Small intestine (tissue), 7 donors: Measurements from ENCODE around the gene DCBLD1. TPM values are rescaled to one million over a fixed set of nuclear protein-coding genes. Genes with fewer than 3 reads are reported as not detected.

ENCODE experiments used
- DNase-seq, 2 donors: peaks; one replicate each; pipeline versions ENCODE4 v3.0.0 to v3.0.0-alpha.2; 2013
- FAIRE-seq: peaks from 2 replicates; lab custom pipeline; 2012; peaks lifted over from hg19 to GRCh38; lab: Jason Lieb, UNC
- H3K27ac ChIP-seq, 3 donors: one replicate each; pipeline ENCODE4 v1.5.1; 2013; ENCODE audit warnings: low read length in 2 of 3, mild to moderate bottlenecking in 2 of 3, control low read depth in 1 of 3, inconsistent platforms in 1 of 3, low read depth in 1 of 3, moderate library complexity in 1 of 3
- H3K27me3 ChIP-seq, 3 donors: one replicate each; pipeline ENCODE4 v1.6.1; 2013; ENCODE audit warnings: low read length in 3 of 3, inconsistent platforms in 1 of 3; ENCODE audit not compliant: control insufficient read depth in 3 of 3, insufficient read depth in 3 of 3
- H3K36me3 ChIP-seq, 3 donors: one replicate each; pipeline ENCODE4 v1.6.1; 2013; ENCODE audit warnings: low read length in 3 of 3, inconsistent platforms in 1 of 3, low read depth in 1 of 3, mild to moderate bottlenecking in 1 of 3, moderate library complexity in 1 of 3; ENCODE audit not compliant: control insufficient read depth in 3 of 3, insufficient read depth in 2 of 3
- H3K4me1 ChIP-seq, 3 donors: one replicate each; pipeline ENCODE4 v1.6.1; 2013; ENCODE audit warnings: low read length in 2 of 3, inconsistent platforms in 1 of 3, low read depth in 1 of 3, mild to moderate bottlenecking in 1 of 3, moderate library complexity in 1 of 3; ENCODE audit not compliant: control insufficient read depth in 3 of 3, insufficient read depth in 2 of 3
- H3K4me3 ChIP-seq, 3 donors: one replicate each; pipeline ENCODE4 v1.5.1; 2013; ENCODE audit warnings: low read length in 3 of 3, control low read depth in 1 of 3, inconsistent platforms in 1 of 3, low read depth in 1 of 3, mild to moderate bottlenecking in 1 of 3, moderate library complexity in 1 of 3
- H3K9me3 ChIP-seq, 2 donors: one replicate each; pipeline ENCODE4 v1.6.1; 2013; ENCODE audit warnings: low read depth in 1 of 2, low read length in 1 of 2; ENCODE audit not compliant: control insufficient read depth in 2 of 2, insufficient read depth in 1 of 2
- WGBS, 3 donors: extraction: QIAGEN DNeasy Blood & Tissue Kit; methylation state at CpG; one replicate each; pipeline ENCODE4 v1.1.7; 2013; 5-methylcytosine and 5-hydroxymethylcytosine counted together
- polyA plus RNA-seq, 4 donors: library from polyadenylated mRNA; stranded (reverse) in 3 of 4; unstranded in 1 of 4; fragments of 200-250 nt in 3 of 4; fragments of 120-200 nt in 1 of 4; gene quantifications; one replicate each; pipeline versions ENCODE4 v1.2.1 to v1.2.3, GENCODE V29; 2013
- donor health status: healthy with polysubstance abuse.
- donor health status: control.
- donor health status: control.
- donor health status: Bipolar disorder and iron deficiency.
- donor health status: healthy.

The DCBLD1 gene
- polyA plus RNA-seq, 4 donors = 4.9 to 23.4 (median 7.7) TPM

GRCh38 chr6:117553142-117553541, 70.7 kb downstream of the DCBLD1 start:
- DNase-seq (no peak), FAIRE-seq (no peak)
- 57 to 69% (median 65%) methylated on average over 3 of the region's 3 CpGs for WGBS, 3 donors
- Histone ChIP-seq H3K36me3 (peaks cover 0 to 2% (median 0%) of the 10 kb centered on the region in 3 donors), H3K9me3 (no peaks in the 10 kb centered on the region), H3K27ac (no peak overlapping the region), H3K4me3 (no peak overlapping the region), H3K27me3 (no peaks in the 10 kb centered on the region), H3K4me1 (peaks cover 0 to 2% (median 0%) of the 10 kb centered on the region in 3 donors)

DNA sequence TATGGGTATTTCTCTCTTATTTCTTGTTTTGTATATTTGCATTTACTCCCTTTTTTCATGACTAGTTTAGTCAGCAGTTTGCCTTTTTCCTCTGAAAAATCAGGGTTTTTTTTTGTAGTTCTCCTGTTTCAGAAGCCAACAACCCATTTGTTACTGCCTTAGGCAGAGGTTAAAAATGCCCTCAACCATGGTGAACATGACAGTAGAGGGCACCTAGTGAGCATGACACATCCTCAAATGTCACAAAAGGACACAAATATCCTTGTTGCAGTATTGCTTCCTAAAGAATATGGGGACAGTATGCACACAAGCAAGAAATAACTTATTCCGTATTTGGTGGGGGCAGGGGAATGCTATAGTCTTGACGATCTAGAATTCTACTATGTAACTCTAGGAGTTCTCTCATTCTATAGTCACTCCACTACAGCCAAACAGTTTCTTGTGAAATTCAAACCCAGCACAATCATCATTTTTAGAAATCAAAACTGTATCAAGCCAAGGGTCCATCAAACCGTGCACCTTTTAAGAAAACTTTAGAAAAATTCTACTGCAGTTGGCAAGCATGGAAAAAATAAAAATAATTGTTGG, 72.9 kb downstream of the DCBLD1 start:
- DNase-seq (no peak), FAIRE-seq (no peak)
- WGBS, 3 donors = 34 to 38% (median 35%) methylated on average over 3 of the region's 3 CpGs
- H3K4me1 ChIP-seq = no peaks in the 10 kb centered on the region
- no peak overlapping the region for H3K27ac ChIP-seq
- no peaks in the 10 kb centered on the region for H3K27me3 ChIP-seq
- H3K4me3 ChIP-seq = no peak overlapping the region
- H3K9me3 ChIP-seq = no peaks in the 10 kb centered on the region
- peaks cover 0 to 2% (median 2%) of the 10 kb centered on the region in 3 donors for H3K36me3 ChIP-seq

GRCh38 chr6:117555882-117556498, 73.5 kb downstream of the DCBLD1 start:
- H3K9me3 ChIP-seq = no peaks in the 10 kb centered on the region
- no peaks in the 10 kb centered on the region for H3K27me3 ChIP-seq
- WGBS, 3 donors = 13 to 19% (median 18%) methylated on average over 5 of the region's 5 CpGs
- no peaks in the 10 kb centered on the region for H3K4me1 ChIP-seq
- H3K36me3 ChIP-seq = peaks cover 0 to 2% (median 2%) of the 10 kb centered on the region in 3 donors
- no peak overlapping the region for H3K27ac ChIP-seq
- H3K4me3 ChIP-seq = no peak overlapping the region
- peak; percentile 59 to 60 for DNase-seq
- peak; percentile 72 for FAIRE-seq

DNA sequence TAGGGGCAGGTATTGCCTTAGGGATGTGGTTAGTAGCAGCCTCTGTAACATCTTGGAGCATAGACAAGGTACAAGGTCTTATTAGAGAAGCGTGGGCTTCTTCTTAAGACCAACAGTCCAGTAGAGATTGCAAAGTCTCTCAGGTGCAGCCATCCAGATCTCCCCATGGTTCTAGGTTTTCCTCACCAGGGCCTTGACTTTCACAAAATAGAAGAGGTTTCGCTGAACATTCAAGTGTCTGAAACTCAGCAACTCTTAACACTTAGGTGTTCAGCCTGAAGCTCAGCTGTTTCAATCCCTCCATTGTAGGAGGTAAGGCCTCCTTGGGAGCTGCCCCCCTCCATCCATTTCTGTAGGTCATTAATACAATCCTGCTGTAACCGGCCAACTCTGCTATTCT, 75.5 kb downstream of the DCBLD1 start:
- Histone ChIP-seq H3K36me3 (peaks cover 0 to 2% (median 0%) of the 10 kb centered on the region in 3 donors), H3K4me1 (no peaks in the 10 kb centered on the region), H3K9me3 (no peaks in the 10 kb centered on the region), H3K27ac (no peak overlapping the region), H3K4me3 (no peak overlapping the region), H3K27me3 (no peaks in the 10 kb centered on the region)
- DNase-seq = no peak
- 85 to 89% (median 89%) methylated on average over 3 of the region's 3 CpGs for WGBS, 3 donors
- FAIRE-seq = no peak

DNA sequence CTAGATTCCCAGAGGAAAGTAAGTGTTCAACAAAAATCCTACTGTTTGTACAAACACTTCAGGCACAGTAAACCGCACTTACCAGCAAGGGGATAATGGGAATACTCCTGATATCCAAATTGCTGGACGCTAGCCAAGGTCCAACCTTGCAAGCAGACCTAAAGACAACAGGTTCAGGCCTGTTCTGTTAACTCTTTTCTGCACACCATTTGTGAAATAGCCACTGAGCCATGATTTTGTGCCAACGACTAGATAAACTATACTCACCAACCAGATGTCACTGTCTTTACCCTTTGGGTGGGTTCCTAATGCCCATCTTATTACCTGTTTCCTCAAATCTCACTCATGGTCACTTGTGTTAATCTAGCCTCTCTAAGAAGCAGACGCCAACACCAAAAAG, 76.3 kb downstream of the DCBLD1 start:
- 83 to 91% (median 90%) methylated on average over 4 of the region's 4 CpGs for WGBS, 3 donors
- Histone ChIP-seq H3K4me1 (no peaks in the 10 kb centered on the region), H3K27ac (no peak overlapping the region), H3K36me3 (peaks cover 0 to 6% (median 2%) of the 10 kb centered on the region in 3 donors), H3K9me3 (no peaks in the 10 kb centered on the region), H3K27me3 (no peaks in the 10 kb centered on the region), H3K4me3 (no peak overlapping the region)
- DNase-seq = no peak
- FAIRE-seq = no peak

DNA sequence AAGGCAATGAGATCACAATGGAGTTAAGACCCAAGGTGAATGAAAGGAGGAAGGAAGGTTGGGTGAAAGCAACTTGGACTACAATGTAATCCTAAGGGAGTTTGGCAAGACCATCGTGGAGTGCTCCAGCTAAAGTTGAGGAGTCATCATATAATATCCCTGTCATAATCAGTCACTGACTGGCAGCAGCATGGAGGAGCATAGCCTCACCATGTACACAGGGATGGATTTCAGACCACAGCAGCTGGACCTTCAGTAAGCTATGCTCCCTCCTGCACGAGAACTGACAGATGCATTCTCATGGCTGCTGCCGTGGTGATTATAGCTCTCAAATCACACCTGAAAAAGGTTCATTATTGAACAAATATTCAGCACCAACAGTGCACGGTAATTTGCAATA, 76.8 kb downstream of the DCBLD1 start:
- Histone ChIP-seq H3K27ac (no peak overlapping the region), H3K4me1 (no peaks in the 10 kb centered on the region), H3K27me3 (no peaks in the 10 kb centered on the region), H3K4me3 (no peak overlapping the region), H3K9me3 (no peaks in the 10 kb centered on the region), H3K36me3 (peaks cover 0 to 9% (median 2%) of the 10 kb centered on the region in 3 donors)
- DNase-seq (no peak), FAIRE-seq (no peak)
- WGBS, 3 donors = 73 to 84% (median 81%) methylated on average over 4 of the region's 4 CpGs

DNA sequence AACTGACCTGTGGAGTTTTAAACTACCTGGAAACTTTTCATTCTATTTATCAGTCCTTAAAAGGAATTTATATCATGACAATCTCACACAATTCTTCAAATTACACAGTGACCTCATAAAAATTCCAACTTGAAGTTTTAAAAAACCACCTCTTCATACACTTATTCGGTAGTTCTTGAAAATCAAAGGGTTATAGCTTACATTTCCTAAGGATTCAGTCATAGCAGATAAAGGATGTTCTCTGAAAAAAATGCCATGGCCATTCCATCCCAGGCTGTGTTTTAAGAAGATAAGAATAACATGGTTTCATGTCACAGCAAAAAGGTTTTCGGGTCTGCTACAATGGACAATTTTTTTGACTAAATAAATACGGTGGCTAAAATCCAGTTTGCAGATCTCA, 78.7 kb downstream of the DCBLD1 start:
- Histone ChIP-seq H3K9me3 (no peaks in the 10 kb centered on the region), H3K4me3 (no peak overlapping the region), H3K27ac (no peak overlapping the region), H3K27me3 (no peaks in the 10 kb centered on the region), H3K36me3 (peaks cover 0 to 9% (median 2%) of the 10 kb centered on the region in 3 donors), H3K4me1 (no peaks in the 10 kb centered on the region)
- no peak for FAIRE-seq
- WGBS, 3 donors = 89 to 90% (median 89%) methylated on average over 3 of the region's 3 CpGs
- DNase-seq = no peak

DNA sequence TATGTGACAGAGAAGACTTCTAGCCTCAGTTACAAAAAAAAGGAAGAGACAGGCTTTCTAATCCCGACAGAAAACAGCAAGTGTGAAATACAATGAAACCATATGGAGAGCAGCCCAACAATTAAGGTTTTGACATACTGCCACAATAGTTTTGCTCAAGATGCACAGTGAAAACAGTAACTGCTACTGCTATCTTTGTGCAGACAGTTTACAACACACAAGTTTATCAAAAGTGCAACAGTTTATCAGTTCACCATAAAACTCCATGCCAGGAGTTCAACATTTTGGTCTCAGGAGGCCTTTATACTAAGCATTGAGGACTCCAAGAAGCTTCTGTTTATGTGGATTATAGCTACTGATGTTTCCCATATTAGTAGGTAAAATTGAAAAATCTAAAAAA, 82.2 kb downstream of the DCBLD1 start:
- Histone ChIP-seq H3K27me3 (no peaks in the 10 kb centered on the region), H3K4me3 (no peak overlapping the region), H3K27ac (no peak overlapping the region), H3K36me3 (peaks cover 0 to 16% (median 5%) of the 10 kb centered on the region in 3 donors), H3K4me1 (no peaks in the 10 kb centered on the region), H3K9me3 (no peaks in the 10 kb centered on the region)
- 35 to 57% (median 54%) methylated on average over 1 of the region's 1 CpG for WGBS, 3 donors
- peak in 1 of 2 donors; percentile 55 for DNase-seq
- FAIRE-seq = no peak
